Vagina (tissue), 2 donors: ENCODE measurements around the gene TEX36. TPM values are rescaled to one million over a fixed set of nuclear protein-coding genes. Genes with fewer than 3 reads are reported as not detected.

ENCODE experiments used
- DNase-seq, 2 donors: peaks; one replicate each; pipeline ENCODE4 v3.0.0-alpha.2; 2017; ENCODE audit errors: extremely low spot score in 2 of 2
- H3K27ac ChIP-seq: fragments of 200-600 bp; sonication (generic); one replicate; pipeline ENCODE4 v1.5.1; 2019
- H3K27me3 ChIP-seq: fragments of 200-600 bp; sonication (generic); one replicate; pipeline ENCODE4 v1.5.1; 2019
- H3K36me3 ChIP-seq, 2 donors: fragments of 200-600 bp; sonication (generic); one replicate each; pipeline ENCODE4 v1.5.1; 2017 to 2019
- H3K4me1 ChIP-seq: fragments of 200-600 bp; sonication (generic); one replicate; pipeline ENCODE4 v1.5.1; 2019
- H3K4me3 ChIP-seq, 2 donors: fragments of 200-600 bp; sonication (generic); 1 replicate in 1 of 2; 2 replicates in 1 of 2; pipeline ENCODE4 v1.5.1; 2016 to 2019
- H3K9me3 ChIP-seq: fragments of 200-600 bp; sonication (generic); one replicate; pipeline ENCODE4 v1.5.1; 2019
- CTCF ChIP-seq, 3 experiments: fragments of 450-650 bp in 2 of 3; fragments of 200-600 bp in 1 of 3; sonication (generic) in 1 of 3; IDR thresholded peaks; one replicate each; pipeline ENCODE4 v1.5.1; 2017 to 2019; ENCODE audit warnings: antibody characterized with exemption in 3 of 3, mild to moderate bottlenecking in 2 of 3, moderate library complexity in 2 of 3
- POLR2A ChIP-seq, 2 donors: fragments of 450-650 bp; IDR thresholded peaks; one replicate each; pipeline ENCODE4 v1.6.1; 2017; ENCODE audit warnings: antibody characterized with exemption in 2 of 2, mild to moderate bottlenecking in 2 of 2, moderate library complexity in 2 of 2
- POLR2AphosphoS5 ChIP-seq, 2 donors: sonication (generic); formaldehyde crosslinking; IDR thresholded peaks; one replicate each; pipeline ENCODE4 v1.9.0; 2017; ENCODE audit warnings: antibody characterized with exemption in 2 of 2, mild to moderate bottlenecking in 2 of 2, low read depth in 1 of 2; ENCODE audit not compliant: insufficient read depth in 1 of 2
- intact Hi-C: fragments of 100-400 bp; cut with DNase I; formaldehyde crosslinking; loops from one replicate; pipeline ENCODE4 v1.15.1; 2023
- total RNA-seq: library from RNA; depleted of rRNA; stranded (reverse); fragments of >200 nt; gene quantifications from one replicate; pipeline ENCODE4 v1.2.3, GENCODE V29; 2016

TEX36 gene
- total RNA-seq, 1 donor from 2014 or later, result not detected

DNA sequence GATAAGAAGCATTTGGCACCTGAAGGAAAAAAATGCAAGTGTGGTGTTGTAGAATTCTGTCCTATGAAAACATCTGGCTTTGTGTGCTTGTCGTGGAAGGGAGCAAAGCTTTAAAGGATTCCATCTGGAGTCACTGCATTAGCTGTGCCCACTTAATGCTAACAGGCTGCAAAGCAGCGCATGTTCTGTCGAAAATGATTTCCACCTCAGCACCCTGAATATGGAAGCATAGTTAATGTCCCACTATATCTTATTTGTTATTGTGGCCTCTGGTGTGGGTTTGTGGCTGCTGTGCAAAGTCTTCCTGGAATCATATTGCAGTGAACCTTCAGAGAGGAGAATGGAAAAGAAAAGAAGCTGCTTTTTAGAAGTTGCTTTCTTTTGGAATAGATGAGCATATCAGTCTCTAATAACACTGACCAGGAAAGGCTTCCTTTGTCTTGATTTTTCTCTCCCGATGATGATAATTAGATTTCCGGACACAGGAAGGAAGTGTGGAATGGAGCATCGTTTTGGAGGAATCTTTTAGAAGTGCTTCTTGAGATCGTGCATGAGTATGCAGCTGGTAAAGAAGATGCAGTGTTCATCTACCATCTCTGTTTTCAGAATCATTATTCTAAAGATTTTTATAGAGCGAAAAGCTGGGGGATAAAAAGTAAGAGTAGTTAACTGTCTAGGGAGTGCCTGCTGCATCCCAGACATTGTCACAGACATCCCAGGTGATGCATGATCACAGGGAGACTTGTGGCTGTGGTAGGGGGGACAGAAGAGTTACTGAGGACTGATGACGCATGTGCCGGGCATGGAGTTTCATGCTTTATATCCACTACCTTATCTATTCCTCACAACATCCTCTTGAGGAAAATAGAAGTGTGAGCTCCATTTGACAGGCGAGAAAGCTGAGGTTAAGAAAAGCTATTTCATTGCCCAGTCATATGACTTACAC lies 54.6 kb downstream of the TEX36 start:
- no peaks in the 10 kb centered on the region for H3K27me3 ChIP-seq
- DNase-seq, result no peak

GRCh38 chr10:125627646-125628045 lies 55.3 kb downstream of the TEX36 start:
- no peak for DNase-seq
- TF ChIP-seq POLR2A (IDR thresholded peaks at IDR 0.05) (no peak), CTCF (IDR thresholded peaks at IDR 0.05) (no peak), POLR2AphosphoS5 (IDR thresholded peaks at IDR 0.05; ENCODE audit: insufficient read depth in 1 of 2, low read depth in 1 of 2) (no peak)
- no peak overlapping the region for H3K27ac ChIP-seq
- H3K4me1 ChIP-seq, result no peaks in the 10 kb centered on the region
- H3K27me3 ChIP-seq, result no peaks in the 10 kb centered on the region
- no peak overlapping the region for H3K4me3 ChIP-seq
- H3K36me3 ChIP-seq, result no peaks in the 10 kb centered on the region
- no peaks in the 10 kb centered on the region for H3K9me3 ChIP-seq
- intact Hi-C loops, result no loop called here

More for the DNA sequence above, 54.6 kb downstream of the TEX36 start:
- intact Hi-C loops, result no loop called here
- H3K9me3 ChIP-seq, result no peaks in the 10 kb centered on the region
- H3K27ac ChIP-seq, result no peak overlapping the region
- H3K4me1 ChIP-seq, result no peaks in the 10 kb centered on the region
- no peak overlapping the region for H3K4me3 ChIP-seq
- H3K36me3 ChIP-seq, result no peaks in the 10 kb centered on the region
- TF ChIP-seq POLR2AphosphoS5 (IDR thresholded peaks at IDR 0.05; ENCODE audit: insufficient read depth in 1 of 2, low read depth in 1 of 2) (no peak), POLR2A (IDR thresholded peaks at IDR 0.05) (no peak), CTCF (IDR thresholded peaks at IDR 0.05) (no peak)

- Histone ChIP-seq H3K27ac (no peak overlapping the region), H3K27me3 (no peaks in the 10 kb centered on the region), H3K9me3 (no peaks in the 10 kb centered on the region), H3K4me1 (no peaks in the 10 kb centered on the region), H3K4me3 (no peak overlapping the region), H3K36me3 (no peaks in the 10 kb centered on the region)
- TF ChIP-seq POLR2A (IDR thresholded peaks at IDR 0.05), result no peak
- TF ChIP-seq POLR2AphosphoS5 (IDR thresholded peaks at IDR 0.05; ENCODE audit: insufficient read depth in 1 of 2, low read depth in 1 of 2), result no peak
- TF ChIP-seq CTCF (IDR thresholded peaks at IDR 0.05), result no peak
- intact Hi-C loops, result no loop called here
- DNase-seq, result peak in 1 of 2 donors; percentile 75
These were observed 56.3 kb downstream of the TEX36 start for GRCh38 chr10:125626671-125627070.

- H3K9me3 ChIP-seq, result no peaks in the 10 kb centered on the region
- H3K27me3 ChIP-seq, result no peaks in the 10 kb centered on the region
- intact Hi-C loops, result no loop called here
- DNase-seq, result no peak
- H3K4me1 ChIP-seq, result no peaks in the 10 kb centered on the region
- no peak for TF ChIP-seq POLR2A (IDR thresholded peaks at IDR 0.05)
- TF ChIP-seq POLR2AphosphoS5 (IDR thresholded peaks at IDR 0.05; ENCODE audit: insufficient read depth in 1 of 2, low read depth in 1 of 2), result no peak
- TF ChIP-seq CTCF (IDR thresholded peaks at IDR 0.05), result no peak
- H3K4me3 ChIP-seq, result no peak overlapping the region
- no peak overlapping the region for H3K27ac ChIP-seq
- H3K36me3 ChIP-seq, result no peaks in the 10 kb centered on the region
These were observed 57.4 kb downstream of the TEX36 start for GRCh38 chr10:125625586-125625985.

DNA sequence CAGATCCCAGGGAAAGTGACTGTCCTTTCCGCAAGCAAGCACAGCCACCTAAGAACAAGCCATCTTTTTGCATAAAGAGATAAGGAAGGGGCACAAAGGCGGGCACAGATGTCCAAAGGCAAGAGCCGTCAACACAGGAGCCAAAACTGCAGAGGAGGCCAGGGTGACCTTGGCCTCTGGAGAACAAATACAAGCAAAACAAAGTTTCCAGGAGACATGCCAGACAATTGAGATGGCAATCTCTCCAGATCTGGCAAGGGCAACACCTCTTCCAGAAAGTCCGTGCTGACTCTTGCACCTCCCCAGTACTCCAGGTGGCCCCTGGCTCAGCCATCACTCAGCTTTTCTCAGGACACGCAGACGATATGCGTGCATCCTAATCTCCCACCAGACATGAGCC lies 58.2 kb downstream of the TEX36 start:
- intact Hi-C loops, result no loop called here
- Histone ChIP-seq H3K36me3 (no peaks in the 10 kb centered on the region), H3K27me3 (no peaks in the 10 kb centered on the region), H3K27ac (peak overlapping the region; percentile 15), H3K4me3 (no peak overlapping the region), H3K4me1 (no peaks in the 10 kb centered on the region), H3K9me3 (no peaks in the 10 kb centered on the region)
- TF ChIP-seq CTCF (IDR thresholded peaks at IDR 0.05) (no peak), POLR2AphosphoS5 (IDR thresholded peaks at IDR 0.05; ENCODE audit: insufficient read depth in 1 of 2, low read depth in 1 of 2) (no peak), POLR2A (IDR thresholded peaks at IDR 0.05) (no peak)
- DNase-seq, result no peak
